Prostate gland (tissue), 2 donors: ENCODE measurements around the gene KANSL3. TPM values are rescaled to one million over a fixed set of nuclear protein-coding genes. Genes with fewer than 3 reads are reported as not detected.
"Not testable (repeated sequence)": the region's sequence is repeated elsewhere in the genome, so short reads cannot be mapped to it uniquely, and the experiment has no call there.

Experiments used
- DNase-seq: peaks from one replicate; pipeline ENCODE4 v3.0.0-alpha.2; 2019; ENCODE audit warnings: low spot score
- H3K27ac ChIP-seq, 2 donors: fragments of 200-600 bp; sonication (generic); 2 replicates each; pipeline ENCODE4 v1.5.1; 2017 to 2019
- H3K27me3 ChIP-seq: fragments of 200-600 bp; sonication (generic); replicated peaks from 2 replicates; pipeline ENCODE4 v1.5.1; 2019; ENCODE audit not compliant: insufficient read depth
- H3K36me3 ChIP-seq, 2 donors: fragments of 200-600 bp; sonication (generic); 1 replicate in 1 of 2; 2 replicates in 1 of 2; pipeline versions ENCODE4 v1.5.1 to v1.8.1; 2017 to 2019
- H3K4me1 ChIP-seq: fragments of 200-600 bp; sonication (generic); replicated peaks from 2 replicates; pipeline ENCODE4 v1.5.1; 2019
- H3K4me3 ChIP-seq, 2 donors: fragments of 200-600 bp; sonication (generic); 2 replicates each; pipeline ENCODE4 v1.5.1; 2017 to 2019
- H3K9me3 ChIP-seq: fragments of 200-600 bp; sonication (generic); 2 replicates; pipeline ENCODE4 v1.5.1; 2017
- POLR2A ChIP-seq: fragments of 450-650 bp; IDR thresholded peaks from one replicate; pipeline ENCODE4 v1.6.1; 2016; ENCODE audit warnings: antibody characterized with exemption, mild to moderate bottlenecking
- POLR2AphosphoS5 ChIP-seq: sonication (generic); formaldehyde crosslinking; IDR thresholded peaks from one replicate; pipeline ENCODE4 v1.6.1; 2017; ENCODE audit warnings: antibody characterized with exemption
- WGBS: methylation state at CpG from one replicate; pipeline ENCODE4 v1.1.5; 2018; 5-methylcytosine and 5-hydroxymethylcytosine counted together
- intact Hi-C: fragments of 100-400 bp; cut with DNase I; formaldehyde crosslinking; loops from one replicate; pipeline ENCODE4 v1.14.2; 2022
- total RNA-seq, 2 donors: library from RNA; depleted of rRNA; stranded (reverse); fragments of >200 nt; gene quantifications; one replicate each; pipeline ENCODE4 v1.1.0, GENCODE V29; 2016
- TF ChIP-seq, protein P1 (sequence below), 4 experiments: fragments of 200-600 bp in 2 of 4; fragments of 450-650 bp in 2 of 4; sonication (generic) in 2 of 4; IDR thresholded peaks; 1 replicate in 3 of 4; 2 replicates in 1 of 4; pipeline ENCODE4 v1.5.1; 2016 to 2019; ENCODE audit warnings: antibody characterized with exemption in 4 of 4, mild to moderate bottlenecking in 2 of 4, moderate library complexity in 2 of 4

The KANSL3 gene
- total RNA-seq, 2 donors from 2014 or later = 41.3 to 70.0 TPM

DNA sequence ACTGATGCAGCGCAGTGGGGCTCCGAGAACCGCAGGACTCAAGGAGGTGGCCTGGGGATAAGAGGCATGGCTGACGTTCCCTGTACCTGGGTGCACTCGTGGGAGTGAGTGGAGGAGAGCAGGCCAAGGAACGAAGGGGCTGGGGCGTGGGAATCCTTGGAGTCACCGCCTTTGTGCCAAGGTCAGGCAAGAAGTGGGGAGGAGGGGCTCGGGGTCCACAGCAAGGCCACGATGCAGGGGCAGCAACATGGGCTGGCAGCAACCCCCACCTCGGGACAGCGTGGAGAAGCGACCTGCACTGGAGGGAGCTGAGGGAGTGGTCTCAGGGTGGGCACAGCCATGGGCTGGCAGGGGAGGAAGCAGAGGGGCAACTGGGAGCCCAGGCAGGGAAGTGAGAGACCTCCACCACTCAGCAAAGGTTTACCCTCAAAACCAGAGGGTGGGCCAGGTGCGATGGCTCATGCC, 82.9 kb downstream of the KANSL3 start:
- DNase-seq = no peak
- intact Hi-C loops = no loop called here

DNA sequence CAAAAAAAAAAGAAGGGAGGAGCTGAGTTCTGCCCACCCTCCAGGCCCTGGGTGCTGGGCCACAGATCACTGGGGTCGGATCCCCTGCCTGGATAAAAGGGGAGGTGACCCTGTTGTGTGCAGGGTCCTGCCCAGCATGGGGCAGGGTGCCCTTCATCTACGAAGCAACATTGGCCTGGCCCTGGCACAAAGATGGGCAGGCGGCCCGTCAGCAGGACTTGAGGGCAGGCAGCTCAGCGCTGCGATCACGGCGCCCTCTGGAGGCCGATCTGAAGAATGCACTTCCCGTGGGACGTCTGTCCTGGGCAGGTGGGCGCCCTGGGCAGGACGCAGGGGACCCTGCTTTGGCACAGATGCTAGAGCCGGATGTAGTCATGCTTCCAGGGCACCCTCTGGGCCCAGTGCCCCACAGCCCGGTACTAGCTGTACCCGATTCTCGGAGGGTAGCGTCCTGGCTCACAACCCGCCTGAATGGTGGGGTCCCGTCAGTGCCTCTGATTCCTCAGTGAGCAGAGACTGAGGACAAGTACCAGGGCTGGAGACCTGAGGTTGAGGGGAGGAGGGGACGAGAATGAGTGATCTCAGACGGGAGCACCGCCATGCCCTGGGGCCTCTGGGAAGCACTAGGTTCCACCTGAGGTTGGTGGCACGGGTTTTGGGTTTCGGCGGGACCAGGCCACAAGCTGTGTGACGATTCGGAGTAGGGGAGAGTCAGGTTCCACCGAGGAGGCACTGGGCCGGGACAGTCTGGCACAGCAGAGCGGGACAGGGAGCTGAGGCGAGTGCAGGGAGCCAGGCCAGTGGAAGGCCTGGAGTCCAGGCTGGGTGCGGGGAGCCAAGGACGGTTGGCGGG, 83.6 kb downstream of the KANSL3 start:
- no peaks in the 10 kb centered on the region for H3K9me3 ChIP-seq
- no peaks in the 10 kb centered on the region for H3K4me1 ChIP-seq
- intact Hi-C loops = loop anchor here (5.0 kb wide), 2 partner anchors 47 to 208 kb away; partner anchors contain the start of genes CNNM4 and NEURL3
- no peak for TF ChIP-seq POLR2A
- TF ChIP-seq, protein P1, sequence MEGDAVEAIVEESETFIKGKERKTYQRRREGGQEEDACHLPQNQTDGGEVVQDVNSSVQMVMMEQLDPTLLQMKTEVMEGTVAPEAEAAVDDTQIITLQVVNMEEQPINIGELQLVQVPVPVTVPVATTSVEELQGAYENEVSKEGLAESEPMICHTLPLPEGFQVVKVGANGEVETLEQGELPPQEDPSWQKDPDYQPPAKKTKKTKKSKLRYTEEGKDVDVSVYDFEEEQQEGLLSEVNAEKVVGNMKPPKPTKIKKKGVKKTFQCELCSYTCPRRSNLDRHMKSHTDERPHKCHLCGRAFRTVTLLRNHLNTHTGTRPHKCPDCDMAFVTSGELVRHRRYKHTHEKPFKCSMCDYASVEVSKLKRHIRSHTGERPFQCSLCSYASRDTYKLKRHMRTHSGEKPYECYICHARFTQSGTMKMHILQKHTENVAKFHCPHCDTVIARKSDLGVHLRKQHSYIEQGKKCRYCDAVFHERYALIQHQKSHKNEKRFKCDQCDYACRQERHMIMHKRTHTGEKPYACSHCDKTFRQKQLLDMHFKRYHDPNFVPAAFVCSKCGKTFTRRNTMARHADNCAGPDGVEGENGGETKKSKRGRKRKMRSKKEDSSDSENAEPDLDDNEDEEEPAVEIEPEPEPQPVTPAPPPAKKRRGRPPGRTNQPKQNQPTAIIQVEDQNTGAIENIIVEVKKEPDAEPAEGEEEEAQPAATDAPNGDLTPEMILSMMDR (IDR thresholded peaks at IDR 0.05) = peak; percentile 87 to 95 (median 89)
- TF ChIP-seq POLR2AphosphoS5 = peak; percentile 60
- H3K27ac ChIP-seq = no peak overlapping the region
- no peaks in the 10 kb centered on the region for H3K36me3 ChIP-seq
- no peak overlapping the region for H3K4me3 ChIP-seq
- peak; percentile 57 for DNase-seq
- H3K27me3 ChIP-seq = no peaks in the 10 kb centered on the region
- 25% methylated on average over 33 of the region's 35 CpGs for WGBS

More for the DNA sequence above, 82.9 kb downstream of the KANSL3 start:
- Histone ChIP-seq H3K4me1 (no peaks in the 10 kb centered on the region), H3K27ac (no peak overlapping the region), H3K27me3 (no peaks in the 10 kb centered on the region), H3K9me3 (no peaks in the 10 kb centered on the region), H3K36me3 (no peaks in the 10 kb centered on the region), H3K4me3 (no peak overlapping the region)
- TF ChIP-seq POLR2A (no peak), POLR2AphosphoS5 (no peak)
- TF ChIP-seq, protein P1 (IDR thresholded peaks at IDR 0.05) = no peak
- 84% methylated on average over 14 of the region's 14 CpGs for WGBS

DNA sequence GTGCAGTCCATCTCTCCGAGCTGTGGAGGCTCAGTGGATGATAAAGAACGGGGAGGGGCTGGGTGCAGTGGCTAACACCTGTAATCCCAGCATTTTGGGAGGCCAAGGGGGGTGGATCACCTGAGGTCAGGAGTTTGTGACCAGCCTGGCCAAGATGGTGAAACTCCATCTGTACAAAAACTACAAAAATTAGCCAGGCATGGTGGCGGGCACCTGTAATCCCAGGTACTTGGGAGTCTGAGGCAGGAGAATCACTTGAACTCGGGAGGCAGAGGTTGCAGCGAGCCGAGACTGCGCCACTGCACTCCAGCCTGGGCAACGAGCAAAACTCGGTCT, 84.2 kb downstream of the KANSL3 start:
- H3K9me3 ChIP-seq, H3K36me3 ChIP-seq, DNase-seq, H3K27me3 ChIP-seq, H3K27ac ChIP-seq, H3K4me1 ChIP-seq, H3K4me3 ChIP-seq: not testable (repeated sequence)
- intact Hi-C loops = loop anchor here (5.0 kb wide), 2 partner anchors 47 to 208 kb away; partner anchors contain the start of genes CNNM4 and NEURL3
- 38% methylated on average over 9 of the region's 9 CpGs for WGBS

DNA sequence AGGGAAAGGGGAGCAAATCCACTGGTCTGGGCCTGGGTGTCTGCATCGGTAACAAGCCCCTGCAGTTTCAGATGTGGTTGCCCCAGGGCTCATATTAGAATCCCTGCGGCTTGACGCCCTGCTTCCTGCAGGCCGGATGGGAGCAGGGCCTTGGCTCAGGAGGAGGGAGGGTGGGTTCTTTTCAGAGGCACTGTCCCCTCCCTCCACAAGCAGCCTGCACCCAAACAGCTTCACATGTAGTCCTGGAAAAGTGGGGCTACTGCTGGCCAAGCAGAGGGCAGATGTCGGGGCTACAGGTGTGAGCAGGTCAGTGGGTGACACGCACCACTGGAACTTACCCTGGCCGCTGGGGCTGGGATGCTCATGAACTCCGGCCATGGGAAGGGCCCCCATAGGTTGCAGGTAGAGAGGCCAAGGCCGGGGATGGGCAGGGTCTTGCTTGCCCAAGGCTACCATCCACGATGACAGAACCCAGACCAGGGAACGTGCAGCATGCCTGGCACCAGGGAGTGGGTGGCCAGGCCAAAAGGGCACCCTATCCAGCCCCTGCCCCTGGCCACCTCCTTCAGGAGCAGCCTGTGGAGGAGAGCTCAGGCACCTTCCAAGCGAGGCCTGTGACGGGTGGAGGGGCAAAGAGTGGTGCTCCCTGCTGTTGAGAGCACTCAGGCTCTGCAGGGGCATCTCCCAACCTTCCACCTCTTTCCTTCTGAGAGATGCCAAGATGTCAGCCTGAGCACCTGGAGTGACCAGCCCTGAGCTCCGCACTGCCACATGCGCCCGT, 84.7 kb downstream of the KANSL3 start:
- no peak for DNase-seq
- no peak overlapping the region for H3K4me3 ChIP-seq
- no peaks in the 10 kb centered on the region for H3K4me1 ChIP-seq
- intact Hi-C loops = loop anchor here (5.0 kb wide), 2 partner anchors 46 to 209 kb away; partner anchors contain the start of genes CNNM4 and NEURL3
- H3K27me3 ChIP-seq = no peaks in the 10 kb centered on the region
- H3K36me3 ChIP-seq = no peaks in the 10 kb centered on the region
- no peak for TF ChIP-seq POLR2AphosphoS5
- TF ChIP-seq POLR2A = no peak
- TF ChIP-seq, protein P1 (IDR thresholded peaks at IDR 0.05) = no peak
- no peak overlapping the region for H3K27ac ChIP-seq
- no peaks in the 10 kb centered on the region for H3K9me3 ChIP-seq
- WGBS = 81% methylated on average over 16 of the region's 16 CpGs
